GM18867 (cell line): Measurements from ENCODE around the gene SIM2.

ENCODE experiments used
- ATAC-seq: cut with Tn5 transposase; IDR thresholded peaks from one replicate; pipeline ENCODE4 v1.9.1; 2021; ENCODE audit warnings: mild to moderate bottlenecking, moderate library complexity; ENCODE audit not compliant: unreplicated experiment

Gene SIM2

DNA sequence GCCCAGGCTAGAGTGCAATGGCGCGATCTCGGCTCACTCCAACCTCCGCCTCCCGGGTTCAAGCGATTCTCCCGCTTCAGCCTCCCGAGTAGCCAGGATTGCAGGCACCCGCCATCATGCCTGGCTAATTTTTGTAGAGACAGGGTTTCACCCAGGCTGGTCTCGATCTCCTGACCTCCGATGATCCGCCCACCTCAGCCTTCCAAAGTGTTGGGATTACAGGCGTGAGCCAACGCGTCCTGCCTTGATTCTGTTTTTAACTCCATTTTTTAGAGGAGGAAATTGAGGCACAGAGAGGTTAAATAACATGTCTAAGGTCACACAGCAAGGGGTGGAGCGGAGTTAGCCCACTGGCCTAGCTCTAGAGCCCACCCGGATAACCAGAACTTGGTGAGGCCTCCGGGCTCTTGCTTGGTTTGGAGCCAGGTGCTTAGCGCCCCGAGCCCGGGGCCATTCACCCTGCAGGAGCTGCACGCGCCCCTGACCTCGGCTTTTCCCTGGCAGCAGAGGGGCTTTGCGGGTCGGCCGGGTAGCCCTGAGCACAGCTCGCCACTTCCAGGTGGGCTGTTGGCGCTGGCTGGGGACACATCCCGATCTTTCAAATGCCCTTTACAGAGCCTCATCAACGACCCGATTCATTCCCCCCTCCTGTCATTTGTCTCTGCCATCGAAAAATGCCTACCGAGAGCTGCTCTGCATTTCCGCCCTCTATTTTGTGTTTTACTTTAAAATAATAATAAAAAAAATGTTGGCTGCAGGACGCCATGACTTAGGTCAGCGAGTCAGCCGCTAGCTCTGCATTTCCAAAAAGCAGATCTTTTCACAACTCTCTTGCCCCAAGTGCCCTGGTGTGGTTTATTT is 11.2 kb downstream of the SIM2 start:
- no peak for ATAC-seq

DNA sequence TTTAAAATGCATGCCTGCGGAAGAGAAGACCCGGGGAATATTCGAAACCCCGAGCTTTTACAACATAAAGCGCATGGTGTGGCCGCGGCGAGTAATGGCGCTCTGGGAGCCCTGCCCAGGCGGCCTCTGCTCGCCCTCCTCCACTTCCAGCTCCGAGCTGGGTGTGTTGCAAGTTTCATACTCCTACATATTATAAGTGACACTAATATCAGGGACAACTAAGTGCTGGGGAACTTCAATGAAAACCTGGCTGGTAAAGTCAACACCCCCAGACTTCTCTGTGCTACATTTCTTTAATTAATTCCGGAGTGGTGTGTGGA is 11.8 kb downstream of the SIM2 start:
- no peak for ATAC-seq

DNA sequence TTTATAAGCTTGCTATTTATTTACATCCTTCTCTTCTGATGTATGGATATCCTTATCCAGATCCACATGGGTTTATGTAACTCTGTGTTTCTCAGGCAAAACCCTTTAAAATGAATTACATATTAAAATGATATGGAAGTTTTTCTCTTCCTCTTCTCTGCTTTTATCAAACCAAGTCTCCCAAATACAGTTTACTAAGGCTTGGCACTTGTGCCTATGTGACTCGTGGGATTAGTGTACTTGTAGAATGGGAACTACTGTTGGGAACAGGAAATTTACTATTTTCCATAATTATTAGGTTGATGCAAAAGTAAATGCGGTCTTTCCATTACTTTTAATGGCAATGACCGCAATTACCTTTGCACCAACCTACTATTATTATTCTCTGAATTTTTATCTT is 14.8 kb downstream of the SIM2 start:
- no peak for ATAC-seq

DNA sequence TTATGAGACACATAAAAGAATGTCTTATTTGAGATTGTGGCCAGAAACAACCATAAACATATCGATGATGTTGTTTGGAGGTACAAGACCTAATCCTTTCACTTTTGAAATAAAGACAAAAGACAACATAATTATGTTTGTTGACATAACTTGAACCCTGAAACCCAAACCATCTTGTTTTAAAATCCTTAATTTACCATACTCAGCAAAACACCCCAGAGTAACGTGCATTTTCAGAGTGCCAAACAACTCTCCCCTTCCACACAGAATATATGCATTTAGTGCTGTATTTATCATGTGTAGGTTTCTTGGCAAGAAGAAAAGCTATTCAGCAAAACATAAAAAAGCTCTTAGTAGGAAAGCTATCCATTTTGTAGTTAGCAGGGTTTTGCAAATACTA is 17.5 kb downstream of the SIM2 start:
- no peak for ATAC-seq

DNA sequence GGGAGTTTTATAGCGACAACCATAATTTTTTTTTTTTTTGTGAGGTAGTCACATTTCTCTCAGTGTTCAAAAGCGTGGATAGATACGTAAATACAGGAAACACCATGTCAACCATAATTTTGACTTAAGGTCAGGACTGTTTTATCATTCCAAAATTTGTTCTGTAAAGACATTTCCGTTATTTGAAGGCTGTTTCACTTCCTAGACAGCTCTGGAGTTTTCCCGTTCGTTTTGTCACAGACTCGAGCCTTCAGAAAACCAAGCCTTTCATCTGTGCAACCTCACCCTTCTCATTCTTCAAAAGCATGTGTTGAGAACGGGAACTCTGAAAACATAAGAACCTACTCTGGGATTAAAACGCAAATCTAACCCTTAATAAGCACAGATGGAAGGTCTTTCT is 17.9 kb downstream of the SIM2 start:
- ATAC-seq, result no peak

DNA sequence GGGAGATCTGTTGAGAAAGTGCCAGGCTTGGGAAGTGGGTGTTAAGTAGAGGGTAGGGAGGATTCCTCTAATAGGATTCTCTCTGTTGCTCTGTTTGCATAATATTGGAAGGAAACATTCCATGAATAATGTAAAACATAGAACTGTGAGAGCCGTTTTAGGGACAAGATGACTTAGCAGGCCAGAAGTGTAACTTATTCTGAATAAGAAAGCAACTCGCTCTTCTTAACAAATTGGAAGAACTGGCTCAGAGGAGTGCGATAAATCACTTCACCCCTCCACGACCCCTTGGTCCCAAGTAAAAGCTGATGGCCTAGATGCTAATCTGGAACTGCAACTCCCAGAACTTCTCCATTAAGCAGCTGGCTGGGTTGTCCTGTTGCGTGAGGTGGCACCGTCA is 19.1 kb downstream of the SIM2 start:
- no peak for ATAC-seq

DNA sequence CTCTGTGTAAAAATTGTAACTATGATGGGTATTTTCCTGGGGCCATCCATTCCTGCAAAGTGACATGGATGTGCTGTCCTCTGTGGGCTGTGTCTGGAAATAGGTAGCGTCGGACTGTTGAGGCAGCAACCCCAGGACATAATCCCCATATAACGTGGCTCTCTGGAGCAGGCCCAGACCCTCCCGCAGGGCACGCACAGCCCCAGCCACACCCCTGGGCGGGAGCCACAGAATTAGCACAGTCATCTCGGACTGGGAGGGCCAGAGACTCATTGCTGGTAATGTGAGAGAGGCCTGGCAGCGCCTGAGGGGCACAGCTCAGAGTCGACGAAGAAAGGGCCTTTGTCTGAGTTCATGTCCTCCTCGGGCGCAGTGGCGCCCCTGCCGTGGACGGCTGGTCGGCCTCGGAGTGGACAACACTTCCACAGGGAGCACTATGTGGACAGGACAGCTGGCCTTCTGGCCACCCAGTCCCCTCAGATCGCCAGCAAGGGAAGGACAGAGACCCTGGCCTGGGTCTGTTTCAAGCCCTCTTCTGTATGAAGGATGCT is 20.1 kb downstream of the SIM2 start:
- ATAC-seq, result no peak

DNA sequence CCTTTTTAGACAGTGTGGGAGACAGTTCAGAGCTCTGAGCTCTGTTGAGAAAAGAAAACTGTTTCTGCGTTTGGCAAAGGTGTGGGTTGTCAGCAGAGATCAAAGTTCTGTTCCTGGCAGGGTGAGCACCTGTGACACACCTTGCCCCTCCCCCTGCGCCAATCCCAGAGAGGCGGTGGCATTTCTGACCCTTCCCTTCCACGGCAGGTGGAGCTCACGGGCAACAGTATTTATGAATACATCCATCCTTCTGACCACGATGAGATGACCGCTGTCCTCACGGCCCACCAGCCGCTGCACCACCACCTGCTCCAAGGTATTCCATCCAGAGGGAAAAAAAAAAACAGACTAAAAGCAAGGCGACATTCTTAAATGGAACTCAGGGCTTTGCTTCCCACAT is 20.7 kb downstream of the SIM2 start:
- no peak for ATAC-seq

DNA sequence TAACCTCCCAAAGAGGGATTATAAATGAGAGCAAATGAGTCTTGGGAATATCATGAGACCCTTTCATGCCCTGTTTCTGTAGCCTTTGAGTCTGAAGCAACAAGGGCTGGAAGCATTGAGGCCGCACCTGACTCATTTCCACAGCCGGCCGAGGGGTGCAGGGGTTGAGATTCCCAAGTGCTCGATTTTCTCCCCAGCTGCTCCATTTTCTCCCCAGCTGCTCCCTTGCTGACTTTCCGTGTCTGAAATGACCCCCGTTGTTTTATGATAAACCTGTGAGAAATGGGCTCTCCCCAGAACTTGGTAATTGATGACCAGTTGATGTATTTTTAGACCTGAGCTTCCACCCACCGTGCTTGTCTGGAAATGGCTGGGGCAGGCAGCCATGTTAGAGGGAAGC is 22.9 kb downstream of the SIM2 start:
- no peak for ATAC-seq

DNA sequence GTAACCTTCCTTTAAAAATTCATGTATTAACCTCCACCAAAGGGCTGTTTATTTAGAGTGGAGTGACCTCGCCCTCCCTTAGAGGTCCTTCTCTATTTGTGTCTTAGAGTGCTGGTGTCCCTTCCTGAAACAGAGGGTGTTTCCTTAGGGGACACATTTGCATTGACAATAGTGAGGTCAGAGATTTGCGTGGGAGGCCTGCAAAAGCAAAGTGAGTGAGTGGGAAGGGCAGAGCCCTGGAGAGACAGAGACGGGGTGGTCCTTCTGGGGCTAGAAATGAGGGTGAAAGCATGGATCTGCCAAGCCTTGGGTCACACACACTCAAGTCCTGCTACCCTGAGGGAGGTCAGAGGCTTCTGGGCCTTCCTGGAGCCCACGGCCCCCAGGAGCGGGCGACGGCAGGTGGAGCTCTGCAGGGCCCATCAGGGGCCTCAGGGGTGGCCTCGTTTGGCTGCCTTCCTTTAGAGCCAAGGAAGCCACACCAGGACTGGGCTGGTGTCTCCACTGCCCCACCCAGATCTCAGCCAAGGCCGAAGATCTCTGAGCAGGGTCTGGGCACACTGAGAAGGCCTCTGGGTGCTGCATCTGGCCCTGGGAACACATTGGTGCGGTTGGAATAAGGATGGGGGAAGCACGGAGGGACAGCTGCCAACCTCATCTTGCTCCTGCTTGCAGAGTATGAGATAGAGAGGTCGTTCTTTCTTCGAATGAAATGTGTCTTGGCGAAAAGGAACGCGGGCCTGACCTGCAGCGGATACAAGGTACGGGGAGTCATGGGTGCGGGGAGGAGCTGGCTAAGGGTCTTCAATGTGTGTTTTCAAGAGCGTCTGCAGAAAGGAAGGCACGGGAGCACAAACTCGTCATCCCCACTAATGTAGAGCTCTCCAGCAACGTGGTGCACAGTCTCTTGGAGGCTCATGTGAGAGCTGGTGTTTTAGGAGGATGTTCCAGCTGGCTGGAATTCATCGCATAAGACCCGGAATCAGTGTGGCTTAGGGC is 23.8 kb downstream of the SIM2 start:
- no peak for ATAC-seq

DNA sequence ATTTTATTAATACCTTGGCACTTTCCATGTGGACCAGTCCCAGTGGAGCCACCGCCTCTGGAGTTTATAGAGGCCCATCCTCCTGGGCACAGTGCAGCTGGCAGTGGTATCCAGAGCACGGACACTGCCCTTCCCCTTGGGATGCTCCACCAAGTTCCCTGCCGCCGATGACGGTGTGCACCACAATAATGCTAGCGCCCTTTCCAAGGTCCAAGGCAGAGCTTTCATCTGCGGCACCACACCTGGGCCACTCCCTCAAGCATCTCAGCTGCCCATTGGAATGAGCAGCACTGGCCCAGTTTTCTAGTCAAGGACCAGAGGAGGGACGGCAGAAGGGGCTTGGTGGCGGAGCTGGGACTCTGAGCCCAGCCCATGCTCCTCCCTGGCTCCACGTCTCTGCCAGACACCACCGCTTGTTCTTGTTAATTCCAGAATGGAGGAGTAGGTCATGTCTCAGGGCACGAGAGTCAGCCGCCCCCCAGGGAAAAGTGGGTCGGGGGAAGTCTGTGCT is 24.5 kb downstream of the SIM2 start:
- no peak for ATAC-seq

DNA sequence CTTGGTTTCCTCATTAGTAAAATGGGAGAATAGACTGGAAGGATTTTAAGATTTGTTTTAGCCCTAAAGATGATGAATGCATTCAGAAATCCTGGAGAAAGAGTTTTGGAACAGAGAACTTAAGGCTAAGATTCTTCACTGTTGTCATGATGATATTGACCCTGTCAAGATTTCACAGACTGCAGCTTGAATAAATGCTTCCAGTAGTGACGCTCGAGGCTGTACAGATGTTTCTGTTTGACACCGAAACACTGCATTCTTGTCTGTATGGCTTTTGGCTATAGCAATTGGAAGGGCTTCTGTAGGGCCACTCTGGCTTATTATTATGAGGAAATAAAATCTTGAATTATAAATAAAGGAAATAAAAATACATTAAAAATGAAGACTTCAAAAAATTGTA is 25.7 kb downstream of the SIM2 start:
- ATAC-seq, result no peak

DNA sequence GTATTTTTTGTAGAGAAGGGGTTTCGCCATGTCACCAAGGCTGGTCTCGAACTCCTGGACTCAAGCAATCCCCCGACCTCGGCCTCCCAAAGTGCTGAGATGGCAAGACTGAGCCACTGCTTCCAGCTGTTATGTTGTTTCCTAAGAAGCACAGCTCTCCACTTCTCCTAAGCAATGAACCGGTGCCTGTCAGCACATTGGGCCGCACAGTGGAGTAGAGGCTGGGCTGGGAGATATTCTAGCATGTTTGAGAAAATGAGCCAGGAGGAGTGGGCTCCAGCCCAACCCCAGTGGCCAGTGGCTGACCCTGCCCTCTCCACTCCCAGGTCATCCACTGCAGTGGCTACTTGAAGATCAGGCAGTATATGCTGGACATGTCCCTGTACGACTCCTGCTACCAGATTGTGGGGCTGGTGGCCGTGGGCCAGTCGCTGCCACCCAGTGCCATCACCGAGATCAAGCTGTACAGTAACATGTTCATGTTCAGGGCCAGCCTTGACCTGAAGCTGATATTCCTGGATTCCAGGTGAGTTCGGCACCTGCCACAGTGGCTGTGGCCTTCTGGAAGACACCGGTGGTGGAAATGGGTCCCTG is 27.0 kb downstream of the SIM2 start:
- no peak for ATAC-seq

DNA sequence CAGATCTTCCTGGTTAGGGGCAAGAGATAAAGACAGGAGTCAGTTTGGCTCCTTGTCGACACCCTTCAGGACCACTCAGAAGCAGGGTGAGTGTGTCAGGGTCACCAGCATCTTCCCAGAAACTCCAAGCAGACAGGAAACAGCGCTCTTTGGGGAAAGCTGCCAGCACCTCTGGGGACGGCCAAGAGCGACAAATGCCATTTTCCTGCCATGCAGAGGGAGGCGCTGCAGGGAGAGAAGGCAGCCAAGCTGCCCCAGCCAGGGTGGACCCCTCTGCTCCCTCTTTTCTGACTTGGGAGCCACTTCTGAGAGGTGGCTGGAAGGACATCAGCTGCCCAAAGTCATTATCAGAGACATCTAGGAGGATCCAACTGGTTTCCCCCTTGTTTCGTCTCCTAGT is 29.0 kb downstream of the SIM2 start:
- no peak for ATAC-seq

DNA sequence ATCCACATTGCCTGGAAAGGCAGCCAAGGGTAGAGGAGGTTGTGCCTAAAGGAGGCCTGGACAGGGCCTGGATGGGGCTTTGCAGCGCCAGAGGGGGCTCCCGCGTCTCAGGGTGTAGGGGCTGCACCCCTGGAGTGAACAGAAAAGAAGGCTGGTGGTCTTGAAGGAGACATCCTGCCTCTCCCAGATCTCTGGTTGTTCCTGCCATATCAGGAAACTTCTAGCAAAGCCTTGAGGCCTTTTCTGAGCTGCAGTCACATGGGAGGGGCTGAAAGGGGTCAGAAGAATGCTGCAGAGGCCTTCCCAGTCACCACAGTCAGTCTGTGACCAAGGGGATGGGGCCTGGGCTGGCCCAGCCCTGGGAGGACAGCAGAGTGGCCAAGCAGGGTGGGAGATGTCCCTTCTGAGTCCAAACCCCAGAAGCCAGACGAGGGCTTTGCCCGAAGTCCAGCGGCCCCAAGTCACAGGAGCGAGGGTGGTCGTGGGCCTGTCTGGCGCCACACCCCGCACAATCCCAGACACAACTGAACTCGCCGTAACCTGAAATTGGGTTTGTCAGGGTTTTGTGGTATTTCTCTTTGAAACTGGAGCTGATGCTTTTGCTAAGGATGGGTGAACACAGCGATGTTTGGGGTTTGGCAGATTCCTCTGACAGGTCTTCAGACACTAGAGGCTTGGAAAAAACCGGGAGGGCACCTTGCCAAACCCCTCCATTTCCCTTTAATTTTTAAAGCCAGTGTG is 29.6 kb downstream of the SIM2 start:
- no peak for ATAC-seq

DNA sequence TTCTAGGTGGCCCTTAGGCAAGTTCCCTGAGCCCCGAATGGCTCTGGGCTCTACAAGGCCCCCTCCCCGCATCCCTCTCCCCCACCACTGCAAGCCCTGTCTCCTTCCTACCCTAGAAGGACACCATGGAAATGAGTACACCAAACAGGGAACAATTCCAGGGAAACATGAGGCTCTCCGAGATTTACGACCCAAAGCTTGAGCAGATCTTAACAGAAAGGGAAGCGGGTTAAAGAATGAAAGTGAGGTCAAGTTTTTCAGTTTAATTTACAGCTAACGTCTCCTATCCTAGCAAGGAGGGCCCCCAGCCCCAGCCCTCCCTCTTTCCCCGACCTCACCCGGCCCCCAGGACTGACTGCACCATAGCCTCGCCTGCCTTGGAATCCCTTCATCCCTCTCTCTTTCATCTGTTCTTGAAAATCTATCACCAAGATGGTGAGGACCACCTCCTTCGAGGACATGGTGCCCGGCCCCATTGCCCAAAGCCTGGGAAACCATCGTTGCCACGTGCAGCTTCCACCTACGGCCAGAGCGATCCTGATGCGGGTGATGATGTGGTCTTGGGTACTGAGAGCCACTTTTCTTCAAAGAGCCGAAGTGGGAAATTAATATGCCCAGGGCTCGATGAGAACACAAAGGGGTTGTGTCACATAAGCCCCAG is 30.5 kb downstream of the SIM2 start:
- no peak for ATAC-seq

DNA sequence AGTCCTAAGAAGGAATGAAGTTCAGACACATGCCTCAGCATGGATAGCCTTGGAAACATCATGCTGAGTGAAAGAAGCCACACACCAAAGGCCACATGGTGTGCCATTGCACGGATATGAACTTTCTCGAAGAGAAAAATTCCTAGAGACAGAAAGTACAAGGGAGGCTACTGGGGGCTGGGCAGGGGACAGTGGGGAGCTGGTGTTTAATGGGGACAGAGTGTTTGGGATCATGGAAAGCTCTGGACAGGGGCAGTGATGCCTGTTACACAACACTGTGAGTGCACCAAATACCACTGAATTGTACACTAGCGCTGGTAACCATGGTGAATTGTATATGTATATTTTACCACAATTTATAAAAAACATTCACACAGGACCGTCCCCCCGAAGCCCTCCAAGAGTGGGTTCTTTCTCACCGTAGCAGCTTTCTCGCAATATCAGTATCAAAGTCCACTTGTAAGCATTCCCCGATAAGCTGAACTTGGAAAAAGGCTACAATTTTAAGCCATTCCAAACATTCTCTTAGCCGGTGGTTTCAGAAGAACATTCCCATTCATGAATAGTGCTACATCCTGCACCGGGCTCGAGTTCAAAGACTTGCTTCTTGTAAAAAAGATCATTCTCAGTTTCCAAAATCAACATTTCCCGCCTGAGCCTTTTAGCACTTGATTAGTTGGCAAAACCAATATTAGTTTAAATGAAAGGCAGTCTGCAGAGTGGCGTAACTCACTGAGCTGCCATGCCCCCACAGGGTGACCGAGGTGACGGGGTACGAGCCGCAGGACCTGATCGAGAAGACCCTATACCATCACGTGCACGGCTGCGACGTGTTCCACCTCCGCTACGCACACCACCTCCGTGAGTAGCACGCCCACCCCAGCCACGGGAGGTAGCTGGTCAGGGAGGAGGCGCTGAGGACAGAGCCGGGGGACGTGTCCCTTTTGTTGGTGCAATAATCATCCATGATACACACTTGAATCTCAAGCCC is 31.7 kb downstream of the SIM2 start:
- ATAC-seq, result no peak

DNA sequence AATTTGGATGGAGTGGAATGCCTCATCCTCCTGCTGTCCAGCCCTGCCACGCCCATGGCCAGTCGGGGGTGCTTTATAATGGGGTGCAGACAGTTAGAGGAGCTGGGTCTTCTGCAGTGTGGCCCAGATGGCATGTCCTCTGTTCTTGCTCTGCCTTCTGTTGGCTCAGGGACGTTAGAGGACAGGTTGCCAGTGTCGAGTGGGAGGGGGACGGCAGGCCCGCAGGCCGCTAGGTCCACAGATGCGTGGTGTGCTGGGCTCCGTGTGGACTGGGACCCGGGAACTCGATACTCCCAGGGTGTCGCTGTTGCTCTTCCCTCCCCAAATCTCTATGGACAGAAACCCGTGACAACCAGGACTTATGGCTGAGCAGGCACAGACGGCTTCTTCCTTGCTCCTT is 33.3 kb downstream of the SIM2 start:
- ATAC-seq, result no peak

DNA sequence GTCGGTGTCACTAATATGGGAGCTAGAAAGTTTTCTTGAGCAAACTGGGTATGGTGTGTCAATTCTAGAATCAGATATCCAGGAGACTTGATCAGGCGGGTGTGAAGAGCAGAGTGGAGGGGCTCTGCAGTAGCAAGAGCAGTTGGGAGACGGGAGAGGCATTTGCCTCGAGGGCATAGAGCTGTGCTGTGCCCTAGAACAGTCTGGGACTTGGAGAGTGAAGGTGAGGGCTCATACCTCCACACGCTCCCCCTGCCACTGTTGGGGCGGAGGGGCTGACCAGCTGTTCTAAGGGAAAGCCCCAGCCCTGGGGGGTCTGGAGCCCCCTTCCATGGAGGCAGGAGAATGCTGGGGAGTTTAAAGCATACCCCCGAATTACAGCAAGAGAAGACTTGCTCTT is 33.8 kb downstream of the SIM2 start:
- ATAC-seq, result no peak
